HG03378 (cell line): Measurements from ENCODE around the gene XCL2.

Experiments used
- ATAC-seq: cut with Tn5 transposase; IDR thresholded peaks from one replicate; pipeline ENCODE4 v1.9.1; 2021; ENCODE audit warnings: mild to moderate bottlenecking, moderate library complexity; ENCODE audit not compliant: unreplicated experiment

Gene XCL2

GRCh38 chr1:168518201-168518689 lies 25.6 kb downstream of the XCL2 start:
- no peak for ATAC-seq

DNA sequence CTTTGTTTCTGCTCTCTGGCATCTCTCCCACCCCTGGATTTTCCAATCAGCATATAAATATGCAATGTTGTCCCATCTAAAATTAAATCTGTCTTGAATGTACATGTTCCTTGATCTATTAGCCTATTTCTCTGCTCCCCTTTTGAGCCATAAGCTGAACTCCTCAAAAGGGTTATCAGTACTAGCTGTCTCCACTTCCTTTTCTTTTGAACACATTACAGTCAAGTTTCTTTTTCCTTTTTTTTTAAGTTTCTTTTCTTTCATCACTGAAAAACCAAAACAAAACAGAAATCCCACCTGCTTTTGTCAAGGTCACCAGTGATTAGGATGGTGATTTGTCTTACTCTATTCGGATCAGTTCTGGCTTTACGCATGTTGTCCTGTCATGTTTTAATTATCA lies 29.3 kb downstream of the XCL2 start:
- no peak for ATAC-seq

DNA sequence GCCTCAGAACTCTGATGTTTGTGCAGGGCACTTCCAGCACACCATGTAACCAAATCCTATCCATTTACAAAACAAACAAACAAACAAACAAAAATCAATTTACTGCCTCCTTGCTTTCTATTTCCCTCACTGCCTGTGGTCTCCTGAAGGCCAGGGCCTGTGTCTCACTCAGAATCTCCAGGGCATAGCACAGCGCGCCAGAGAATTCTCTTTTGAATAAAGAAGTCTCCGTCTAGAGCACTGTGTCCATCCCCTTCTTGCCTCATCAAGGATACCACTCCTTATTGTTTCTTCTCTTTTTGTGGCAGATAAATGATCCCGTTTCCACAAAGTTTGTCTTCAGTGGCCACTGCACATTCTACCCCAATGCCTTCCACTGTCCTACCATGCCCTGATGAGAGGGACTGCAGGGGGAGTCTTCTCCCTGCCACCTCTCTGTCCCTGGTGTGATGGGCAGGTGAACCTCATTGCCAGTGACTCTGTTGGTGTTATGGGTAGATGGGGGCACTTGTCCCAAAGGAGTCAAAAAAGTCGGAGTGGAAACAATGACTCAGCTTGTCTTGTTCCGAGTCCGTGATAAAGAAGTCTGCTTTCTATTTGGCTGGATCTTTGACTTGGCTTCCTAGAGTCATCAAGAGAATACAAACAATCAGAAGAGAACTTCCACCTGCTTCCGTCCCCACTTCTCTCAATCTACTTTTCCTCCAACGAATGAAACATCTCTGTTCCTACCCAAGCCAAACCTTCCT lies 30.0 kb downstream of the XCL2 start:
- ATAC-seq = no peak

DNA sequence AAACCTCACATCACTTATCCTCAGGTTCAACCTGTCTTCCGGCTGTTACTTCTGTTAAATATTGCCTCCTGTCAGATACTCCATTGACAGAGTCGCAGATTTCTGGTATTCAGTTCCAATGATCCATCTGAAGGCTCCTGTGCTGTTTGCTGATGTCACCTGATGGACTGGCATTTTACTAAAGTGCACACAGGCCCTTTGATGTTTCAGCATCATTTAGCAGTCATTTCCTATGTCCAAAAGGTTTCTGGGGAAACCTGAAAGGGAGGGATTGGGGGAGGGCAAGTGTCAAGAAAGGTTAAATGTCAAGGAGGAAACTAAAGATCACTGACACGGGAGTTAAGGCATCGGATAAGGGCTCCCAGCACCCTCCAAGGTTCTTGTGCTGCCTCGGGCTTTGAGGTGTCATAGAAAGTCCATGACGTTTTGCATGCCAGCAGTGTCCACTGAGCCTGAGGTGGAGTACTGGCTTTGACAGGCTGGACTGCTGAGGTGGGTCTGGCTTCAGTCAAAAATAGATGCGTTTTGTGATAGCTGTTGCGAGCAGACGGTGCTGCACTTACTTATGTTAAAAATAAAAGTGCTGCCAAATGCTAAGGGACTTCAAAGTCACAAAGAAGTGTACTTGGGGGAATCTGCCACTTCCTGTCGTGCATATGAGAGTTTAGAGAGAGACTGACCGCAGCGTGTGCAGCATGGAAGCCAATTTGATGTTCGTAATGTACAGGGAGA lies 30.8 kb downstream of the XCL2 start:
- no peak for ATAC-seq

DNA sequence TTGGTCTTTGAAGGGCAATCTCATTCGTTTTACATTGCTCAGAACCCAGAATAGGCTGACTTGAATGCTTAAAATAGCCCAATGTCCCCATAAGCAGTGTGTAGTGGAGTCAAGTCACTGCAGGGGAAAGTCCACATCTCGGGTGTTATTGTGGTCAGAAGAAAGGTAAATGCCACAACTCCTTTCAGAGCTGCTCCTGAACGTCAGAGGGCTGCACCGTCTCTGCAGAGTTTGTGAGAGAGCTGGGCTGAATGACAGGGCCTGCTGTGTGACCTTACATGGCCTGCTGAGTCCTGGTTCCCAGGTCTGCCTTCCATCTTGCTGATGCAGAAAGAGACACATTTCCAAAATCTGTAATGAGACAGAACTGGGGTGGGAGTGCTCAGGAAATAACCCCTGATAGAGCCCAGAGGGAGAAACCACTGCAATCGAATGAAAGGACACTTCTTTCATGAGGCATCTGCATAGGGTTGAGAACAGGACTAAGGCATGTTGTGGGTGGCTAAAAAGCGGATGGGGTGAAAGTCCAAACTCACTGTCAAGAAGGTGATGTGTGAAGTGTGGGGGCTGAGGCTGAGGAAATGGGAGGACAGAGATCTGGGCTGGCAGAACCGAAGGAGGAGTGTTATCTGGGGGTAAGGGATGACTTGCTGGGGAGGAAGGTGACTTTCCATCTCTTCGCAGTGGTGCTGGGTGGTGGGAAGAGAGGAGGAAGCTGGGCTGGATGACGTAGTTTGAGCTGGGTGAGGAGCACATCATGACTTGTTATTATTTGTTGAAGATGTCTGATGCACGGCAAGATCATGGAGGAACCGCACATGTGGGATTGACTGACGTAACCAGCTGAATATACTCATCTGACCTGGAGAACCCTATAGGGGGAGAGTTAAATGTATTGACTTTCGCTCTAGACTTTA lies 33.7 kb downstream of the XCL2 start:
- ATAC-seq = peak; percentile 74

DNA sequence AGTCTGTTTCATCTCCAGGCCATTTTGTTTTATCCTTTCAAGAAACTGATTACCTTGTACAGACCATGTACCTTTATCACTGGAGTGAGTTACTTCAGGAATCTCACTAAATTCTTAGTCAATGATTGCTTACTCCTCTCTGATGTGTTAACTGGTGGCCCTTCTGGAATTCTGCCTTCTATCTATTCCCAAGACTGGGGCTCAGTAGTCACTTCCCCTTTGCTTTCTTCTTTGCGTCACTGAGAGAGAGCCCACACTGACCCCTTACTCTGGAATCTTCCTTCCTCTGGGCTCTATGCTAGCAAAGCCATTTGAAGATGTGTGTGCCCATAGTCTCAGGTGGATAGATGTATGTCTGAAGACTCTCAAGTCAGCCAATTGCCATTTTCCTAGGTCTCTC lies 34.6 kb downstream of the XCL2 start:
- ATAC-seq = no peak

- ATAC-seq = no peak
Measured at GRCh38 chr1:168507828-168508227, 36.0 kb downstream of the XCL2 start.

DNA sequence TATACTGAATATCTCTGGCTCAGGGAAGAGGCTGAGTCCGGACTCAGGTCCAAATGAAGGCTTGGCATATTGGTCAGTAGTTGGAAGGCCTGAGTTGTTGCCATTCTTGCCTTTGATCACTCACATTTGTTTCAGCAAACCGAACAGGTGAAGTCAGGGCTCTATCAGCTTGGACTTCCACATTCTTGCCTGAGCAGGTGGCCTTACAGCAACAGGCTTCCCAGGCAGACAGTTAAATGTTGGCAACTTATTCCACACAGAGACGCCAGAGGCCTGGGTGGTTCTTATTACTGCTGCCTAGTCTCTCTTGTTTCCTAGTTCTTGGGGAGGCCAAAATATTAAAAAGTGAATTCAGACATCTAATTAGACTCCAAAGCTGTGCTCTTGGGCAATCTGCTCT lies 36.6 kb downstream of the XCL2 start:
- no peak for ATAC-seq

DNA sequence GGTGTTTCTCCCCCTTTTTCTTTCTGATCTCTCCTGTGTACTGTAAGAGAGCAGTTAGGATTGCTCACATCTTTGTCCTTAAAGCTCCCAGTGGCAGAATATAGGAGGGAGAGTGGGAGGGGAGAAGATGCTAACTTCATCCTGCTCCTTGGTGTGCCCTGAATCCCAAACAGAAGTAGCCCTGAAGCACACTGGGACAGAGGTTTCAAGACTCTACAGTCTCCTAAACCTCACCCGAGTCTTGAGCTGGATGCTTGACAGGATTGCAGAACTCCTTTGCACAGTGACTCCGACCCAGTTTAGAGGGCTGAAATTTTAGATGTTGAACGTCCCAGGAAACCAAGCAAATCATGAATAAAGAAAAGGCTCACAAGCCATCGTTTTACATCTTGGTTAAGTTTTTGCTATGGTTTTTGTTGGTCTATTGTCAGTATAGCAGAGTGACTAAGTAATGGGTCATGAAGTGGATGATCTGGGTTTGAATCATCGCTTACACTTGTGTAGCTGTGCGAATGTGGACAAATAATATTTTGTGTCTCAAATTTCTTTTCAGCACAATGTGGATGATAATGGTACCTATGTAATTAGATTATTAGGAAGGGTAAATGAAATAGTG lies 37.5 kb downstream of the XCL2 start:
- ATAC-seq = no peak

GRCh38 chr1:168505006-168505405 lies 38.8 kb downstream of the XCL2 start:
- no peak for ATAC-seq

- peak; percentile 70 for ATAC-seq
Measured at GRCh38 chr1:168504064-168504837, 39.5 kb downstream of the XCL2 start.

- ATAC-seq = no peak
Measured at GRCh38 chr1:168499688-168500049, 44.1 kb downstream of the XCL2 start.

DNA sequence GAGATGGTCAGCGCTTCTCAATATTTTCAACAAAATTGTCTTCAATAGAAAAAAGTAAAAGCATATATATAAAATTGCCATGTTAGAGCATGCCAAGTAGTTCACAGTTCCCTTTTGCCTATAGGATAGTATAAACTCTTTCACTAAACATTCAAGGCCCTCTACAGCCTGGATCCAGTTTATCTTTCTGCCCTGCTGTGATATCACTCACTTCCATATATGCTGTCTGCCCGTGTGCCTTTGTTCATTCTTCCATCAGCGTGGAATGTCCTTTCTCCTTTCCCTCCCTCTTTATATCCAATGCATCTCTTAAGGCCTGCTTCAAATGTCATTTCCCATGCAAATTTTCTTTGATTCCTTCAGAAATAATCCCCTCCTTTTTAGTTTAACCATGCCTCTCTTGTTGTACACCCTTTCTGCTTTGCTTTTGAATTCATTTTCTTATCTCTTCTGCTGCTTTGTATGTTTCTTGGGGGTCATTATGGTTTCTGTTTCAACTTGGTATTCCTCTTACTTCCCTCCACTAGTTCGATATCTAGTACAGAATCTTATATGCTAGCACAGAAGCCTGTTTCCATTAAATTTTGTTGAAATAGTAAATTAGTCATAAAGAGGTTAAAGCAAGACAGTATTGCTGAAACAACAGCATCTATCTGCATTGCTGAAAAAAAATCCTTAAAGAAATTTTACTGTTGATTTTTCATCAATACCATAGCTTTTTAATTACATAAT lies 44.7 kb downstream of the XCL2 start:
- ATAC-seq = no peak

DNA sequence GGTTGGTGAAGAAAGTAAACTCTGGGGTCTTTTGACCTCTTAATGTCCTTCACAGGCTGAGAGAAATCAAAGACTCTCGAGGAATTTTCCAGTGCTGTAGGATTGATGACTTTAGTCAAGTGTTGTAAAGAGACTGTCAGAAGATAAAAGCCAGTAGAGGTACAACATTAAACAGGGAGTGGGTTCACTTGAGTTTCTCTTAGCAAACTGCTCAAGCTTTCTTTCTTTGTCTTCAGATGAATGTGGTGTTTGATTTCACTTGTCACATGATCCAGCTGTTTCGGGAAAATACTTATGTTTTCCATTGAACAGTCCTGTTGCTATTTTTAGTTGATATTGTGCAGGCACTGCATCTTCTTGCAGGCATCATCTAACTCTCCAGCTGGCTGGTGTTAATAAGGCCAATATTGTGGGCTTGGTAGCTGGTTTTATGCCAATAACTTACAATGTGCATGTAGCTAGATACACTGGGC lies 45.6 kb downstream of the XCL2 start:
- ATAC-seq = no peak

DNA sequence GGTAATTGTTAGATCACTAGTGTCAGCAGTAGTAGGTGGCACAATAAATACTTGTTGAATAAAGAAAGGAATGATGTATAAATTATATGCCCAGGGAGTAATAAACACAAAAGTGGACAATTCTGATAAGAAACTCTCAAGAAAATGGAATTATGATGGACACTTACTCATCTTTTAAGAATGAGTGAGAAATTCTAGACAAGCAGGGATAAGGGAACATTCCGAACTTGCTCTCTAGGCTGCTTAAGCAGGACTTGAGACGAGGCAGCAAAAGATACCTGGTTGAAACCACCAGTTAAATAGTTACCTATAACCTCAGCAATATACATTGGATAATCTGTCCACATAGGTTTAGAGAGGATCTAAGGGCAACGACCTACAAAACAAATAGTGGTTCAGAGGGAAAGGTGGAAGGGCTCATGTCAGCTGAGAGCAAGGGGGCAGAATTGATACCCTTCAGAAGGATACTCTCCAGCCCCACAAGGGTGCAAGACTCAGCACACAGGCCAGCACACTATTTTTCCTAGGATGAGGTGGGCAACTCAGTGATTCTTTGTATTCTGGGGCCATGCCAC lies 46.3 kb downstream of the XCL2 start:
- no peak for ATAC-seq

DNA sequence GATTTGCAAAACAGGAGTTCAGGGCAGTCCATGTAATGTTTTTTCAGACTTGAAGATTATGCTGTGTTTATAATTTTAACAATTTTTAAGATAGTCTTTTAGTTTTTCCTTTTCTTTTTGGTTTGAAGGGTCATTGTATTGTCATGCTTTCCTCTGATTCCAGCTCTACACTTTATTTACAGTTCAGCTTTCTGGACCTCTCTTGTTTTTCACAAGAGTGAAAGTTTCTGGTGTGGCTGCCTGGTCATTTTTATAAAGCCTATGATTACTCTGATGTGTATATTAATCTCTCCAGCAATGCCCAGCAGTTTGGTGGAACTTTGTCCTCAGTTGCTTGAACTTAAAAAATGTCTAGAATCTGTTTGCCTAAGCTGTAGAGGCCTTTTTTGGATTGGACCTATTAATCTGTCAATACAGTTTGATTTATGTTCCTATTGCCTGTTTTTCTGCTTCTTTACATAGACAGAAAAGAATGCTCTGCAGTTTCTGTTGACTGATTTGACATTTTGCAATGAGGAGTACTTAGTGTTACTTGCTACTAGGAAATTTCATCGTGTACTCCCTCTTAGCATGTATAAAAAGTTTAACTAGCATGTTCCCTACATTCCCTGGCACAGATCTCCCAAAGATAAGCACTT lies 52.2 kb downstream of the XCL2 start:
- no peak for ATAC-seq
